ENCODE data around the gene MCTP1. TPM values are rescaled to one million over a fixed set of nuclear protein-coding genes. Genes with fewer than 3 reads are reported as not detected.

MCTP1 gene
- total RNA-seq, 4 donors from 2014 or later: 5.4 to 22.1 (median 5.8) TPM

DNA sequence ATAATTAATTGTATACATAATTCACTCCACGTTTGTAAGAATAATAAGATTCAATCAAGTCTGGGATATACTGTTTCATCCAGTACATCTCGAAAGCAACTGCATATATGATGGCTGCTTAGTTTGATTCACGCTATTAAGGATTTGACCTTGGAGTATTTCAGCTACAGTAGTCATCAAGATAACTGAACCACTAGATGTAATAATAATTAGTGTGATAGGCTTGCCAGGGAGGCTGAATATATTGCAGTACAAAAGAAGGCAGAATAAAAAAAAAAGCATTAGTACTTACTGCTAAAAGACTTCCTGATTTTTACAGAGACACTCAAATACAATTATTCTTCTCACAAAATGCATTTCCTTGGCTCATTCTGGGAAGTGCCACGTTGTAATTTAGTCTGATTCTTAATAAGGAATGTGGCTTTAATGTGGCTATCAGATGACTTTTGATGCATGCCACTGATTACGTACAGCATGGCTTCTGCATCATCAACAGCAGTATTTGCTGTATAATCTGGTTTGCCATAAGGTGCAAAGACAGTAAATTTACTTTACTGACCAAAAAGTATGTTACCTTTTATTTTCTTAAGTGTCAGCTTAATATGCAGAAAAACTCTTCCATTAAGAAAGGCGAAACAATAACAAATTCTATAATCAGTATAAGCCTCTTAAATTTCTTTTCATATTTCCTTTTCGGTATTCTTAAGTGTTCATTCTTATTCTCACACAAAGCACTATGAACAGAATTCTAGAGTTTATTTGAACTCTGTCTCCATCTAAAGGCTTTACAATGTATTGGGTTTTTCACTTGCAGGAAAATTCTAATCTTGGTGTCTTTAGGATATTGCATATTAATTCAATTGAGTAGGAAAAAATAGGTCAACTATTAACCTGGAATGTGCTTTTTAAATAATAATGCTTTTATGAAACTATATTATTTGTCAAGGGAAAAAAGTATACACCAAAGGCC lies 500.1 kb downstream of the MCTP1 start:
- Histone ChIP-seq H3K36me3 (no peaks in the 10 kb centered on the region), H3K4me3 (no peak overlapping the region), H3K27ac (no peak overlapping the region), H3K9me3 (no peaks in the 10 kb centered on the region), H3K27me3 (no peaks in the 10 kb centered on the region), H3K4me1 (no peaks in the 10 kb centered on the region)
- intact Hi-C loops (cut with DNase I; ENCODE audit: low total_unique reads): no loop called here
- in situ Hi-C loops (cut with MboI; ENCODE audit: low sequenced_read_pairs in 4 of 4): no loop called here
- no peak for DNase-seq
- TF ChIP-seq, protein P1, sequence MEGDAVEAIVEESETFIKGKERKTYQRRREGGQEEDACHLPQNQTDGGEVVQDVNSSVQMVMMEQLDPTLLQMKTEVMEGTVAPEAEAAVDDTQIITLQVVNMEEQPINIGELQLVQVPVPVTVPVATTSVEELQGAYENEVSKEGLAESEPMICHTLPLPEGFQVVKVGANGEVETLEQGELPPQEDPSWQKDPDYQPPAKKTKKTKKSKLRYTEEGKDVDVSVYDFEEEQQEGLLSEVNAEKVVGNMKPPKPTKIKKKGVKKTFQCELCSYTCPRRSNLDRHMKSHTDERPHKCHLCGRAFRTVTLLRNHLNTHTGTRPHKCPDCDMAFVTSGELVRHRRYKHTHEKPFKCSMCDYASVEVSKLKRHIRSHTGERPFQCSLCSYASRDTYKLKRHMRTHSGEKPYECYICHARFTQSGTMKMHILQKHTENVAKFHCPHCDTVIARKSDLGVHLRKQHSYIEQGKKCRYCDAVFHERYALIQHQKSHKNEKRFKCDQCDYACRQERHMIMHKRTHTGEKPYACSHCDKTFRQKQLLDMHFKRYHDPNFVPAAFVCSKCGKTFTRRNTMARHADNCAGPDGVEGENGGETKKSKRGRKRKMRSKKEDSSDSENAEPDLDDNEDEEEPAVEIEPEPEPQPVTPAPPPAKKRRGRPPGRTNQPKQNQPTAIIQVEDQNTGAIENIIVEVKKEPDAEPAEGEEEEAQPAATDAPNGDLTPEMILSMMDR (IDR thresholded peaks at IDR 0.05 in 4 of 5, conservative IDR thresholded peaks at IDR 0.05 in 1 of 5): no peak
- no peak for TF ChIP-seq POLR2A (IDR thresholded peaks at IDR 0.05)
- no peak for ATAC-seq

- ATAC-seq (no peak), DNase-seq (no peak)
- Histone ChIP-seq H3K4me1 (no peaks in the 10 kb centered on the region), H3K36me3 (no peaks in the 10 kb centered on the region), H3K4me3 (no peak overlapping the region), H3K27me3 (no peaks in the 10 kb centered on the region), H3K9me3 (no peaks in the 10 kb centered on the region), H3K27ac (no peak overlapping the region)
- in situ Hi-C loops (cut with MboI; ENCODE audit: low sequenced_read_pairs in 4 of 4) (no loop called here), intact Hi-C loops (cut with DNase I; ENCODE audit: low total_unique reads) (no loop called here)
- TF ChIP-seq POLR2A (IDR thresholded peaks at IDR 0.05): no peak
- TF ChIP-seq, protein P1 (IDR thresholded peaks at IDR 0.05 in 4 of 5, conservative IDR thresholded peaks at IDR 0.05 in 1 of 5): no peak
Observed at GRCh38 chr5:94782383-94782782, 502.5 kb downstream of the MCTP1 start.

GRCh38 chr5:94779684-94780083 lies 505.2 kb downstream of the MCTP1 start:
- in situ Hi-C loops (cut with MboI; ENCODE audit: low sequenced_read_pairs in 4 of 4) (no loop called here), intact Hi-C loops (cut with DNase I; ENCODE audit: low total_unique reads) (no loop called here)
- Histone ChIP-seq H3K4me3 (no peak overlapping the region), H3K27me3 (no peaks in the 10 kb centered on the region), H3K4me1 (no peaks in the 10 kb centered on the region), H3K36me3 (no peaks in the 10 kb centered on the region), H3K9me3 (no peaks in the 10 kb centered on the region), H3K27ac (no peak overlapping the region)
- no peak for ATAC-seq
- TF ChIP-seq, protein P1 (IDR thresholded peaks at IDR 0.05 in 4 of 5, conservative IDR thresholded peaks at IDR 0.05 in 1 of 5): no peak
- TF ChIP-seq POLR2A (IDR thresholded peaks at IDR 0.05): no peak
- DNase-seq: no peak

- no peak for DNase-seq
- intact Hi-C loops (cut with DNase I; ENCODE audit: low total_unique reads): no loop called here
Observed at GRCh38 chr5:94778732-94779131, 506.2 kb downstream of the MCTP1 start.

More at GRCh38 chr5:94778732-94779131, 506.2 kb downstream of the MCTP1 start:
- TF ChIP-seq, protein P1 (IDR thresholded peaks at IDR 0.05 in 4 of 5, conservative IDR thresholded peaks at IDR 0.05 in 1 of 5): no peak
- no peak for TF ChIP-seq POLR2A (IDR thresholded peaks at IDR 0.05)
- H3K27ac ChIP-seq: no peak overlapping the region
- in situ Hi-C loops (cut with MboI; ENCODE audit: low sequenced_read_pairs in 4 of 4): no loop called here
- no peaks in the 10 kb centered on the region for H3K27me3 ChIP-seq
- H3K9me3 ChIP-seq: no peaks in the 10 kb centered on the region
- H3K36me3 ChIP-seq: no peaks in the 10 kb centered on the region
- no peak for ATAC-seq
- H3K4me1 ChIP-seq: no peaks in the 10 kb centered on the region
- H3K4me3 ChIP-seq: no peak overlapping the region
